22Rv1 (cell line): Measurements from ENCODE around the gene AFAP1L2.

ENCODE experiments used
- CTCF ChIP-seq: fragments of 450-650 bp; IDR thresholded peaks from 2 replicates; pipeline ENCODE4 v1.5.1; 2017; ENCODE audit warnings: mild to moderate bottlenecking
- ZFX ChIP-seq: fragments of 450-650 bp; IDR thresholded peaks from 2 replicates; pipeline ENCODE4 v1.6.1; 2017; ENCODE audit warnings: antibody characterized with exemption, borderline replicate concordance

- TF ChIP-seq CTCF (no peak), ZFX (no peak)
Measured at GRCh38 chr10:114372995-114373394, 31.3 kb downstream of the AFAP1L2 start.
